GM18873 (cell line): ENCODE measurements around the gene ZRANB1.
"Not testable (repeated sequence)": the region's sequence is repeated elsewhere in the genome, so short reads cannot be mapped to it uniquely, and the experiment has no call there.

Source experiments
- ATAC-seq: cut with Tn5 transposase; IDR thresholded peaks from one replicate; pipeline ENCODE4 v1.9.1; 2021; ENCODE audit warnings: mild to moderate bottlenecking, moderate library complexity, moderate number of reproducible peaks; ENCODE audit not compliant: unreplicated experiment, low FRiP score

The ZRANB1 gene

DNA sequence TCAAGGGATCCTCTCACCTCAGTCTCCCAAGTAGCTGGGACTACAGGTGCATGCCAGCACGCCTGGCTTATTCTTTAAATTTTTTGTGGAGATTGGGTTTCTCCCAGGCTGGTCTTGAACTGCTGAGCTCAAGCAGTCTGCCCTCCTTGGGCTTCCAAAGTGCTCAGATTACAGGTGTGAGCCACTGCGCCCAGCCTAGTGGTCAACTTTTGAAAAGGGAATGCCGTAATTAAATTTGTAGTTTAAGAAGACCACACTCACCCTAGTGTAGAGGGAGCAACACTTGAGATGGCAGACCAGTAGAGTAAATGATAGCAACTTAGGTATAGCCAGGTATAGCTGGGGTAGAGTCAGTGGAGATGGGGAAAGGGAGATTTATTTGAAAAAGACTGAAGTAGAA, 17.6 kb downstream of the ZRANB1 start:
- no peak for ATAC-seq

DNA sequence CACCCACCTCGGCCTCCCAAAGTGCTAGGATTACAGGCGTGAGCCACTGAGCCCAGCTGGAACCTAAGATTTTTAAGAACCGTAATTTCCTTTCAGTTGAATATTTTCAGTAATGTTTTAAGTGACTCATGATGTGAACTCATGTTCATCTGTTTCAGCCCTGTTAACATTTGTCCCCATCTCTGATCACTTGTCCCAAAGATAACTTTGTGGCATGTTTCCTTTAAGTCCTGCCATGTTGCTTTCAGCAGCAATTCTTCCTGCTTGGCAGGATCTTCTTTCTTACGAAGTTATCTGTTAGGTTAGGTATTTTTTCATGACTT, 19.3 kb downstream of the ZRANB1 start:
- no peak for ATAC-seq

GRCh38 chr10:124962421-124962820, 20.5 kb downstream of the ZRANB1 start:
- no peak for ATAC-seq

- no peak for ATAC-seq
Observed at GRCh38 chr10:124963866-124964720, 22.2 kb downstream of the ZRANB1 start.

GRCh38 chr10:124966008-124966407, 24.1 kb downstream of the ZRANB1 start:
- ATAC-seq = no peak

- no peak for ATAC-seq
Observed at GRCh38 chr10:124967255-124967654, 25.3 kb downstream of the ZRANB1 start.

- no peak for ATAC-seq
Observed at GRCh38 chr10:124971276-124971675, 29.4 kb downstream of the ZRANB1 start.

DNA sequence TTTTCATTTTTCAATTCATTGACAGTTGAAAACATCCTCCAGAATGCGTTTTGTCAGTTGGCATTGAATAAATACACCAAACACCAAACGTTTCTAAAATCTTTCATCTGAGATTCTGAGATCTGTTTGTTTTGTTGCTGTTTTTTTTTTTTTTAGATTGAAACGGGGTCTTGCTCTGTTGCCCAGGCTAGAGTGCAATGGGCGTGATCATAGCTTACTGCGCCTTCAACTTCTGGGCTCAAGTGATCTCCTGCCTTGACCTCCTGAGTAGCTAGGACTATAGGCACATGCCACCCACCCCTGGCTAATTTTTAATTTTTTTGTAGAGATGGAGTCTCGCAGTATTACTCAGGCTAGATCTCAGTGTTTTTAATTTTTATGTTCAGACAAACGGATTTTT, 30.7 kb downstream of the ZRANB1 start:
- ATAC-seq = no peak

DNA sequence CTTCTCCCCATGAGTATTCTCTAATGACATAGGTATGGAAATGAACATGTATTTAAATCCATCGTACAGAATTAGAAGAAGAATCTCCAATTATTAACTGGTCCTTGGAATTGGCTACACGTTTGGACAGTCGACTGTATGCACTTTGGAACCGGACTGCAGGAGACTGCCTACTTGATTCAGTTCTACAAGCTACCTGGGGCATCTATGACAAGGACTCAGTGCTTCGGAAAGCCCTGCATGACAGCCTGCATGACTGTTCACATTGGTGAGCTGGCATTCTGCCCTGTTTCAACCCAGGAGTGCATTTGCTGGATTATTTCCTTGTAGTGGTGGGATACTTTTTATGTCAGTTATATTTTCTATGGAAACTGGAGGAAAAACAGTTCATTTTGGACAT, 32.2 kb downstream of the ZRANB1 start:
- ATAC-seq = no peak

- no peak for ATAC-seq
Observed at GRCh38 chr10:124975977-124976514, 34.1 kb downstream of the ZRANB1 start.

DNA sequence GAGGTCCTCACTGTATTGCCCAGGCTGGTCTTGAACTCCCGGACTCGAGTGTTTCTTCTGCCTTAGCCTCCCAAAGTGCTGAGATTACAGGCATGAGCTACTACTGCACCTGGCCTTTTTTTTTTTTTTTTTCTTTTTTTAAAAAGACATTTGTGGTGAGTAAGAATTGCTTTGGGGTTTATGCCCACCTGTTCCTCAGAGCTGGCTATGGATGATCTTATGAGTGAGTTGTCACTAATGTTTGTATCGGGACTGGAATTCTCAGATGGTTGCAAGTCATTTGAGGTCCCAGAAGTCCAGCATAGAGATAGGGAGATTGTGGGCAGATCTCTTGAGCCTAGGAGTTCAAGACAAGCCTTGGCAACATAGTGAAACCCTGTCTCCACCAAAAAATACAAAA, 35.2 kb downstream of the ZRANB1 start:
- ATAC-seq = no peak

DNA sequence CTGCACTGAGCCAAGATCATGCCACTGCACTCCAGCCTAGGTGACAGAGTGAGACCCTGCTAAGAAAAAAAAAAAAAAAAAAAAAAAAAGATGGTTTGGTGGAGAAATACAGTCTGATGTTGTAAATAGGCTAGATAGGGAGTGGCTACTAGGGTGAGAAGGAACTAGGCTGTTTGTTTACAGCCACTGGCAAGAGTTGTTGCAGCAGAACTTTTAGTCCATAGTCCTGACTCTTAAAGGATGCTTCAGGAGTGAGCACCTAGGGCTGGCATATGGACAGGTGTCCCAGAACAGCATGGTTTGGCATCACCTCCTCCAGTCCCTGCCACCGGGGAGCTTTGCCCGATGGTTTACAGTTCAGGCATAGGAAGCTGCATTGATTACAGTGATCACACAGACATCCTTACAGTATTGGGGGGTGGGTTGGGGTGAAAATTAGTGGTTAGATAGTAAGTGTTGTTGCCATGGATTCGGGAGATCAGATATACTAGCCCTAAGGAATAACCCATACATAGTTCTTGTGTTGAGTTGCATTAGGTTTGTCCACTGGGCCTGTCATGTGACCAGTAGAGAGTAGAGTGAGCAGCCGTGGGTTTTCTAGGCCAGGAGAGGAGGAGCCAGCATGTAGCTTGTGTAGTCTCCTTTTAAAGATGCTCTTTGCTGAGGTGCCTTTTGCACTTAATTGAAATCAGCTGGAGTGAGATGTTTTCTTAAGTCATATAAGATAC, 35.9 kb downstream of the ZRANB1 start:
- ATAC-seq = no peak

- no peak for ATAC-seq
Observed at GRCh38 chr10:124978376-124978725, 36.4 kb downstream of the ZRANB1 start.

DNA sequence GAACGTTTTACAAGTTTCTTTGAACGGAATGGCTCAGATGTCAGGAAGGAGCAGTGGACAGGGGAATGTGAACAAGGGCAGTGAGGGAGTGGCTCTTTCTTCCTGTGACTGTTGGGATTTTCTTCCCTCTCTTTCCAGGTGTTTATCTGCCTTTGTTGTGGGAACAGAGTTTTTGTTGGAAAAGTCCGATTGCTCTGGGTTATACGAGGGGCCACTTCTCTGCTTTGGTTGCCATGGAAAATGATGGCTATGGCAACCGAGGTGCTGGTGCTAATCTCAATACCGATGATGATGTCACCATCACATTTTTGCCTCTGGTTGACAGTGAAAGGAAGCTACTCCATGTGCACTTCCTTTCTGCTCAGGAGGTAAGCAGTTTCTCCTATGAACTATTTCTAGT, 41.4 kb downstream of the ZRANB1 start:
- ATAC-seq = no peak

DNA sequence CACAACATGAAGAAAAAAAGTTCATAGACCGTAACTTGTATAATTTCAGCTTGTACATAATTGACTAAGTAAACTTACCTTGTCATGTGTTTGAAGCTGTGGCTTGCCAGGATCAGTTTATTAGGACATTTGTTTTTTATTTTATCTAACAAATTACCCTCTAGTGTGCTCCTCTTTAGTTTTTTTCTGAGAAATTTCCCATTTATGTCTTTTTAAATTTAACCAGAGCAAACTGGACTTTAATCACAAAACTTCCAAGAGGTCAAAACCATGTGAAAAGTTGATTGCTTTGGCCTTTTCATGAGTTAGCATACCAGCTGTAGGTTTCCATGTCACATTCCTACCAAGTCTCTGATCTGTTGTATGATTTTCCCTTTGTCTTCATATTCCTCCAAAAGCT, 42.5 kb downstream of the ZRANB1 start:
- ATAC-seq = no peak

GRCh38 chr10:124985162-124985561, 43.2 kb downstream of the ZRANB1 start:
- ATAC-seq = no peak

GRCh38 chr10:124987788-124988187, 45.9 kb downstream of the ZRANB1 start:
- no peak for ATAC-seq

- not testable (repeated sequence) for ATAC-seq
Observed at GRCh38 chr10:124988753-124989152, 46.8 kb downstream of the ZRANB1 start.

DNA sequence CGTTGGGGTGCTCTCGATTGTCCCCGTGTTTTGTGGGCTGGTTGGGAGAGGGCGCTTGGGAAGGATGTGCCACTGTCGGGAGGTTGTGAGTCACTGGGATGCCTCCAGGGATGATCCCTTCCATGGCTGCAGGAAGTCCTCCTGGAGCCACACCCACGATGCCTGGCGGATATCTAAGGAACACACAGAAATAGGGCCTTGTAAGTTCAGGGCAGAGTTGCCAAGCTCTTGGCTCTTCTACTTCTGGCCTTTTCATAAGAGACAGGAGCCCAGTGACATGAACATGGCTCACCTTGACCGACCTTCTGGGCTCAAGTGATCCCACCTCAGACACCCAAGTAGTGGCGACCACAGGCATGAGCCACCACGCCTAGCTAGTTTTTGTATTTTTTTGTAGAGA, 47.6 kb downstream of the ZRANB1 start:
- no peak for ATAC-seq

DNA sequence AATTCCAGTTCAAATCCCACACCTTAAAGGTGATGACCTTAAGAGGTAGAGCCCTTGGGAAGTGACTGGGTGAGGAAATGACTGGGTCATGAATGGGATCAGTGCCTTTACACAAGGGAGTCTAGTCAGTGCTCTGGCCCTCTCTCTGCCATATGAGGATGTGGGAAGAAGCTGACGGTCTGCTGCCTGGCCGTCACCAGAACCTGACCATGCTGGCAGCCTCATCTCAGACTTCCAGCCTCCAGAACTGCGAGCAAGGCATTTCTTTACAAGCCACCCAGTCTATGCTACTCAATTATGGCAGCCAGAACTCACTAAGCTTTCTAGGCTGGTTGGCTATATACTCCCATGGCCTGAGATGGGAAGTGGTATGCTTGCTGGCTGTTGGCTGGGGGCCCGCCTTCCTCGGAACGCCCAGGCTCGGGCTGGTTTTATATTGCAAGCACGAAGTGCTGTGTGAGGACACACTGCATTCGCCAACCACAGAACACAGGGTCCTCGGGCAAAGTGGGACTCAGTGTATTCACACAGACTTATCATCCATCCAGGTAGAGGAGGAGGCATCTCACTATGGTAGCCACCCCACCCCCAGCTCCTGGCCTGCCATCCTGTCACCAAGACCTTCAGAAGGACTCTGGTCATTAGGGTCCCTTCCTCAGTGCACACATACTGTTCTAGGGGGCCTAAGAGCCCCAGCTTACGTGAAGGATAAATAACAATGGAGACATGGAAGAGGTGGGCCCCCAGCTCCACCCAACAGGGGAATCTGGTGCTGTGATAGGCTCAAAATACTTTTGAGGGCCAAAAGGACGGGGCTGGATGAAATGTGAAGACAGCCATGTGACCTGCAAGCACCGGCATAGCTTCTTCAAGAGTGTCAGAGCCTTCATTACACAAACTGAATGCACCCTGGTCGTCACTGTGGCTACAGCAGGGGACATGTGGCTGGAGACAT, 49.0 kb downstream of the ZRANB1 start:
- ATAC-seq = no peak

- ATAC-seq = no peak
Observed at GRCh38 chr10:124991835-124992234, 49.9 kb downstream of the ZRANB1 start.
